NCI-H1417 treated with DMSO at 0.1 percent for 48 hours (cell line): ENCODE results near the gene GRM5.

Experiments
- DNase-seq: peaks from one replicate; lab custom pipeline; 2025; lab: John Stamatoyannopoulos, UW

Gene GRM5

GRCh38 chr11:88618327-88619070 lies 447.3 kb downstream of the GRM5 start:
- no peak for DNase-seq

GRCh38 chr11:88617226-88617625 lies 448.6 kb downstream of the GRM5 start:
- no peak for DNase-seq

GRCh38 chr11:88604260-88604659 lies 461.5 kb downstream of the GRM5 start:
- no peak for DNase-seq

DNA sequence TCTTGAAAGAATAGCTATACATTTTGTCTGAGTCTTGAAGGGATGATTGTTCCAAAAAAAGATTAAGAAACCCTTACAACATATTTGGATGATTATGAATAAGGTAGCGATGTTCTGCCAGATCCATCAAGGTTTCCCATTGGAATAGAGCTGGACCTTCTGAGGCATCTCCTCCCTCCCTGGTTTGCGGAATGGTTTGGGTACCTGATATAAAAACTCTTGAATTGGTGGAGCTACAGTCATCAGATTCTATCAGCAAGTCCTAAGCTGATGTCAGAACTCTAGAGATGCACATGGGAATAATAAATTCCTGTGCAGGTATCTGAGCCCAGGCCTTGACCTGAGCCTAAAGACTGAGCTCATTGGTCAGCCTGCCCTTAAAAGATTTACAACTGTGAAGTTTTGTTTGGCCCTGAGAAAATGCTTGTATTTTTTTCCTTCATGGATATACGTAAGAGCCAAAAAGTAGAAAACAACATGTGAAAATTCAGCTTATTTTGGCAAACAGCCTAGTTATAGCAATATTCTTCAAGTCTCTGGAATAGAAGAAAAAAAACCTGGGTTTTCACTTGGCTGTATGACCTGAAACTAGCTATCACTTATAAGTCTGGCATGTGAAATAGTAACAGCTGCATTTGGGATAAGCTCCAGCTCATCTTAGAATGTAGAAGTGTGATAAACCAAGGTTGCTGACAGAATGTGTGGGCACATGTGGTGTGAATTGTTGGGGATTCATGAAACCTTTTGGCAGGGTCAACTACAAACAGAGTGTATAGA lies 462.5 kb downstream of the GRM5 start:
- no peak for DNase-seq

DNA sequence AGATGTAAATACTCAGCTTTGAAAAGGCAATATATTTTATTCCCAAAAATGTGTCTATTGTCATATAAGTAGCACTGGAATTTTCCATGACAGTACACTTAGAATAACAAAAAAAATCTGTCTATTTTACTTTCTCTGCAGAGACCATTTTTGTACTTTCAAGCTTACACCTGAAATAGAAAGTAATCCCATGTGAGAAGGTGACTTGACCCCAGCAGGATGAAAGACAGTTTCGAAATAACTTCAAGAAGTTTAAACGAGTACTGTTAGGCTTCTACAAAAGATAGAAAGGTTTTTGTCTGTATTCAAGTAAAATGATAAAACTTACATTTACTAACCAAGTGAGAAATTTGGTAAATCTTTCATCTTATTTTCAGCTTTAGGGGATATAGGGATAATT lies 468.4 kb downstream of the GRM5 start:
- DNase-seq: no peak

DNA sequence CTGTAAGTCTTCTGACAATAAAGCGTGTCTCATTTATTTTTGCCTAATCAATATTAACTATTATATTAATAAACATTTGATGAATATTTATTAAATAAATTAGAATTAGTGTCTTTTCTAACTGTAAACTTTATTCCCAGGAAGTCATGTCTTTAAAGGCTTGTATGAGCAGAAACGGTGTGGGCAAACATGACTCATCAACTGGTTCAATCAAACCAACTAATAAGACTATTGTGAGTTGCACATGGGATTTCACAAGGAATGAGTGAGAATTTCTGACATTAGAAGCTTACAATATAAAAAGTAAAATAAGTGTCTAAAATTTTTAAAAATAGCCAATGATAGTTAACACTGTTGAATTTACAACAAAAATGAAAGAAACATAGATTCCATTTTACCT lies 469.0 kb downstream of the GRM5 start:
- DNase-seq: no peak

- DNase-seq: no peak
Measured at GRCh38 chr11:88594274-88594950, 471.4 kb downstream of the GRM5 start.

DNA sequence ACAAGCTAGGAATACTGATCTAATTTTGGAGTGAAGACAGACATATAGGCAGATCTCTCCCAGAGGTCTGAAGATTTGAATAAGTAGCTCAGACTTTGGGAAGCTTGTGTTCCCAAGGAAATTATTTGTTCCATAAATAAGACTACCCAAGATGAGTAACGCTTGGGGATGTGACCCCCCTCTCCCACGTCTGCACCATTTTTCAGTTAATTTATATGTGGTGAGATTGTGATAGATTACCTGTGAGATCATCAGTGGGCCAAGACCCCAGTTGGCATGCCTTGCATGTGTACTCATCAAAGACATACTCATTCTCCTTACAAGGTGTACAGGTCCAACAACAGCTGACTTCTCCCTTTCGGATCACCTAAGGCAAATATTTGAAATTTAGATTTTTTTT lies 475.4 kb downstream of the GRM5 start:
- no peak for DNase-seq

GRCh38 chr11:88583251-88583650 lies 482.5 kb downstream of the GRM5 start:
- no peak for DNase-seq

- no peak for DNase-seq
Measured at GRCh38 chr11:88579466-88579865, 486.3 kb downstream of the GRM5 start.

DNA sequence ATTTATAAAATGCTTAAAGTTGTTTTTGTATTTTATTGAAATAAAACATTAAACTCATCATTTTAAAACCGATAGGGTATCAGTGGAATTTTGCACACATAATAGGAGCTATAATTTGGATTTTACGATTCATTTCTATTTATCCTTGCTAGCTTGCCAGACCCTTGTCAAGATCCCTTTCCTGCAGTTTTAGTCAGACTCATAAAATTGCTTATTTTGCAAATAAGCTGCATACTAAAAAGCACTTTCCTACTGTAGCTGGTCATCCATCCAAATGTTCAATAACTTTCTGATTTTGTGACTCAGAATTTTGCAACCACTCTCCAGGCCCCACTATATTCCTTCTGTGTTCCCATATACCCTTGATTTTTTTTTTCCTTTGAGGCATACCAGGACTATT lies 489.0 kb downstream of the GRM5 start:
- DNase-seq: no peak

- DNase-seq: no peak
Measured at GRCh38 chr11:88575916-88576315, 489.9 kb downstream of the GRM5 start.

DNA sequence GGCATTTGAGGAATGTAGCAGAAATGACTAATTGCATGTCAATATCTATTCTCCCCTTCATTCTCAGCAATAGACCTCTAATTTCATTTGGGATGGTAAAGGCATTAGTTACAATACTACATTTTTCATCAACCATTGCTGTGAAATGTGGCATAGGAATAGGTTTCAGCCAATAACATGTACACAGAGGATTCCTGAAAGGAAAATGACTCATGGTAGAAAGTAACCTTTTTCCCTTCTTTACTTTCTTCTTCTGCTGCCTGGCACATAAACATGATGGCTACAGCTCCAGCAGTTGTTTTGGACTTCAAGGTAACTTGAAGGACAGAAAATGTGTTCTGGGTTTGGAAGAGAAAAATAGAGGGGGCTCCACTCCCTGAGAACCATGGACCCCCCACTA lies 496.4 kb downstream of the GRM5 start:
- DNase-seq: no peak

GRCh38 chr11:88555829-88556202 lies 510.0 kb downstream of the GRM5 start:
- no peak for DNase-seq

DNA sequence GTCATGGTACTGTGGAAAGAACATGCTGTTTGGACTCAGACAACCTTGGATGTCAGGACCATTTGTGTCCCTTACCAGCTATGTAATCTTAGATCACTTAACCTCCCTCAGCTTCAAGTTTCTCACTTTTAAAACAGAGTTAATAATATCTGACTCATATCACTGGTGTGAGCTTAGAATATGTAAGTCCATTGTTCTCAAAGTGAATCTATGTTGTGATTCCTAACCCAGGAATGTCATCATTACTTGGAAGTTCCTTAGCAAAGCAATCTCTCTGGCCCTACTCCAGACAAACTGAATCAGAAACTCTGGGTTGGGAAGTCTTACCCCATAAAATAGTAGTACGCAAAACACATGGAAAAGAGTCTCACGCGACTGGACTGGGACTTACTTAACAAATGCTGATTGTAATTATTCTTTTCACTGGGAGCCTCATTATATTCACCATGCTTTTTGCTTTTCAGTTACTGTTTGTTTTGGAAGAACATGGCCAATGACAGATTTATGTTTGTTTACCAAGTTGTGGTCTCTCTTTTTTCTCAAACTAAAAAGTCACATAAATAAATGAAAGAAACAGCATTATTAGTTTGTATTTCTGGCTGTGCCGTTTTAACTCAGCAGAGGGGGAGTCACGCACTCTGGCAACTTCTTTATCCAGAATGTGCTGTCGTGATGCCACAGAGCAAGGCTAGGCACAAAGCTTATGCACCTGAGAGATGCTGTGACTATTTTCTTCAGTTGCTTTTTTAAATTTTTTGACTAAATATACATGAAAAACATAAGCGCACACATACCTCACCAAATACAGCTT lies 510.6 kb downstream of the GRM5 start:
- DNase-seq: no peak

DNA sequence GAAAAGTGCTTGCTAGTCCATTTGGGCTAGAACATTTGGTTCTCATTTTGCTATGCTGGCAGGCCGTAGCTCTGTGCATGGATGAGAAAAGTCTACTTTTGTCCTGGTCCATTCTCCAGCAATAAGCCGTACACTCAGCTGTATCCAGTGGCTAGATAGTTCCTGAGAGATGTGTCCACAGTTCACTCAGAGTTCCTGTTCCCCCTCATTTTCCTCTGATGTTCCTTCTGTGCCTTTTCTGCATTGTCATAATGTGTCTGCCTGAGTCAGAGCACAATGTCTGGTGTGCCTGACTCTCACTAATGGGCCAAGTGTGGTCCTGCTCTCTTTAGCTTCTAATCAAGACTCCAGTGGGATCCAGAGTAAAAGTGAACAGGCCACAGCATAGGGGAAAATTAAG lies 512.6 kb downstream of the GRM5 start:
- DNase-seq: no peak

- no peak for DNase-seq
Measured at GRCh38 chr11:88552379-88553062, 513.3 kb downstream of the GRM5 start.

- DNase-seq: no peak
Measured at GRCh38 chr11:88544656-88545280, 521.0 kb downstream of the GRM5 start.

DNA sequence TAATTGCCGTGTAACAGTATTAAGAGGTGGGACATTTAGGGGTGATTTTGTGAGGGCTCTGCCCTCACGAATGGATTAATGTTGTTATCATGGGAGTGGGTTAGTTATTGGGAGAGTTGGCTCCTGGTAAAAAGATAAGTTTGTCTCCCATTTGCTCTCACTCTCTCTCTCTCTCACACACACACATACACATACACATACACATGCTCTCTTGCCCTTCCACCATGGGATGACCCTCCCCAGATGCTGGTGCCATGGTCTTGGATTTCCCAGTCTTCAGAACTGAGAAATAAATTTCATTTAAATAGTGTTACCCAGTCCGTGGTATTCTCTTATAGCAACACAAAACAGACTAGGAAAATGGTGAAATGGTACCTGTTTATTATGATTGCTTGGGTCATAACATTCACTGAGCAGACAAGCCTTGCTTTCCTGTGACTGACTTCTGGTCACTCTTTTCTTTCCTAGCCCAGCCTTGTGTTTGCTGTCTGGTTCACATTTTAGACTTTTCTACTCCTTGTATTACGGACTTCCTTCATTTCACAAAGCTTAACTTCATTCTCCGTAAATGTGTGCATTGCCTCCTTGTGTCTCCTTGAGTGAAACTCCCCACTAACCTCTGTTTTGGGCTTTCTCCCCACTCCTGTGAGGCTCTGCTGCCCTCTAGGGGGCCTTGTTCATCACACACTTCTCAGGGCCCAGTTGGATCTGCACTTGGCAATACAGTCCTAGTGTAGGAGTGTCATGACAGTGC lies 521.7 kb downstream of the GRM5 start:
- DNase-seq: peak; percentile 59

DNA sequence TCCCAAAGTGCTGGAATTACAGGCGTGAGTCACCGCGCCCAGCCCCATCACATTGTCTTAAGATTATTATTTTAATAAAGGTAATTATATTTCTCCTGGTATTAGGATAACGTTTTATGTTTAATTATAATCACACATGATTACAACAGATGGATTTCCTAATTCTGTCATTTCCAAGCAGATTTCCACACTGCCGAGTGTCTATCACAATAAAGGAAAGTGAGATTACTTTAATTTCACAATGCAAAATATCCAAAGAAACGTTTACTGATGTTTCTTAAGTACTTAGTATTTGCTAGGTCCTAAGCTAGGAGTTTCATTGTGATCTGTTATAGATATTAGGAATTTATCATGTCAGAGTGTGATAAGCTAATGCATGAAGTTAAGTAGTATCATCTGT lies 524.8 kb downstream of the GRM5 start:
- no peak for DNase-seq
